RWPE2 (cell line): Measurements from ENCODE around the gene DISP2.

Source experiments
- ATAC-seq: fragments of 200-7000 bp; cut with Tn5 transposase; 3 replicates; pipeline ENCODE4 v1.9.1; 2021; ENCODE audit warnings: low read depth
- DNase-seq: peaks from one replicate; pipeline ENCODE4 v3.0.0-alpha.2; 2020; ENCODE audit warnings: low spot score
- H3K27ac ChIP-seq: fragments of 450-650 bp; 2 replicates; pipeline ENCODE4 v1.5.1; 2017; ENCODE audit warnings: mild to moderate bottlenecking; ENCODE audit not compliant: poor library complexity, severe bottlenecking
- H3K27me3 ChIP-seq: fragments of 250-450 bp; sonication (Bioruptor Pico); 2 replicates; pipeline ENCODE4 v1.5.1; 2021; ENCODE audit warnings: mild to moderate bottlenecking, moderate library complexity; ENCODE audit not compliant: insufficient read depth, poor library complexity, severe bottlenecking
- H3K36me3 ChIP-seq: fragments of 250-450 bp; sonication (Bioruptor Pico); 2 replicates; pipeline ENCODE4 v1.5.1; 2020; ENCODE audit warnings: low read depth, mild to moderate bottlenecking, moderate library complexity
- H3K4me1 ChIP-seq: fragments of 250-450 bp; sonication (Bioruptor Pico); 2 replicates; pipeline ENCODE4 v1.5.1; 2021; ENCODE audit warnings: mild to moderate bottlenecking, moderate library complexity; ENCODE audit not compliant: insufficient read depth, poor library complexity, severe bottlenecking
- H3K4me3 ChIP-seq: fragments of 250-450 bp; sonication (Bioruptor Pico); 2 replicates; pipeline ENCODE4 v1.5.1; 2021; ENCODE audit warnings: mild to moderate bottlenecking, moderate library complexity; ENCODE audit not compliant: severe bottlenecking
- H3K9me3 ChIP-seq: fragments of 250-450 bp; sonication (Bioruptor Pico); 2 replicates; pipeline ENCODE4 v1.5.1; 2021; ENCODE audit warnings: mild to moderate bottlenecking, moderate library complexity; ENCODE audit not compliant: severe bottlenecking
- CTCF ChIP-seq: fragments of 450-650 bp; IDR thresholded peaks from one replicate; pipeline ENCODE4 v1.5.1; 2017; ENCODE audit warnings: mild to moderate bottlenecking, moderate library complexity; ENCODE audit not compliant: poor library complexity, severe bottlenecking

Gene DISP2

GRCh38 chr15:40418126-40418525, 60.1 kb downstream of the DISP2 start:
- H3K4me3 ChIP-seq = no peak overlapping the region
- no peaks in the 10 kb centered on the region for H3K27me3 ChIP-seq
- H3K4me1 ChIP-seq = peaks cover 15% of the 10 kb centered on the region
- peaks cover 58% of the 10 kb centered on the region for H3K36me3 ChIP-seq
- no peak overlapping the region for H3K27ac ChIP-seq
- ATAC-seq (no peak), DNase-seq (no peak)
- TF ChIP-seq CTCF = no peak
- H3K9me3 ChIP-seq = no peaks in the 10 kb centered on the region

GRCh38 chr15:40420071-40420713, 62.2 kb downstream of the DISP2 start:
- no peak for DNase-seq
- no peak overlapping the region for H3K4me3 ChIP-seq
- 0 out of 3 replicates have a peak, but pooled peaks have one; percentile 1 for ATAC-seq
- peaks cover 15% of the 10 kb centered on the region for H3K4me1 ChIP-seq
- H3K36me3 ChIP-seq = peaks cover 37% of the 10 kb centered on the region
- no peaks in the 10 kb centered on the region for H3K9me3 ChIP-seq
- TF ChIP-seq CTCF = no peak
- no peaks in the 10 kb centered on the region for H3K27me3 ChIP-seq
- H3K27ac ChIP-seq = peak overlapping the region; percentile 32

- DNase-seq (no peak), ATAC-seq (peak; percentile 66)
- H3K27ac ChIP-seq = peak overlapping the region; percentile 32
- no peaks in the 10 kb centered on the region for H3K9me3 ChIP-seq
- no peak overlapping the region for H3K4me3 ChIP-seq
- peaks cover 31% of the 10 kb centered on the region for H3K36me3 ChIP-seq
- H3K27me3 ChIP-seq = no peaks in the 10 kb centered on the region
- peaks cover 15% of the 10 kb centered on the region for H3K4me1 ChIP-seq
- no peak for TF ChIP-seq CTCF
Observed at GRCh38 chr15:40420793-40421192, 62.8 kb downstream of the DISP2 start.

- H3K27ac ChIP-seq = peak overlapping the region; percentile 32
- no peaks in the 10 kb centered on the region for H3K27me3 ChIP-seq
- ATAC-seq (peak; percentile 77), DNase-seq (no peak)
- no peak overlapping the region for H3K4me3 ChIP-seq
- no peaks in the 10 kb centered on the region for H3K9me3 ChIP-seq
- H3K4me1 ChIP-seq = peaks cover 15% of the 10 kb centered on the region
- peaks cover 24% of the 10 kb centered on the region for H3K36me3 ChIP-seq
- peak; percentile 100 for TF ChIP-seq CTCF
Observed at GRCh38 chr15:40421246-40422157, 63.5 kb downstream of the DISP2 start.
